ENCODE measurements around the gene GREM2. TPM values are rescaled to one million over a fixed set of nuclear protein-coding genes. Genes with fewer than 3 reads are reported as not detected.

GREM2 gene
- 1.0 and 4.2 TPM in 2 replicates for total RNA-seq (ENCODE audit: low replicate concordance)
- long read RNA-seq, partial matches to known transcripts = 0 of 2 reads
- long read RNA-seq, other reads (novel, unspliced or antisense) = 2 of 2 reads

DNA sequence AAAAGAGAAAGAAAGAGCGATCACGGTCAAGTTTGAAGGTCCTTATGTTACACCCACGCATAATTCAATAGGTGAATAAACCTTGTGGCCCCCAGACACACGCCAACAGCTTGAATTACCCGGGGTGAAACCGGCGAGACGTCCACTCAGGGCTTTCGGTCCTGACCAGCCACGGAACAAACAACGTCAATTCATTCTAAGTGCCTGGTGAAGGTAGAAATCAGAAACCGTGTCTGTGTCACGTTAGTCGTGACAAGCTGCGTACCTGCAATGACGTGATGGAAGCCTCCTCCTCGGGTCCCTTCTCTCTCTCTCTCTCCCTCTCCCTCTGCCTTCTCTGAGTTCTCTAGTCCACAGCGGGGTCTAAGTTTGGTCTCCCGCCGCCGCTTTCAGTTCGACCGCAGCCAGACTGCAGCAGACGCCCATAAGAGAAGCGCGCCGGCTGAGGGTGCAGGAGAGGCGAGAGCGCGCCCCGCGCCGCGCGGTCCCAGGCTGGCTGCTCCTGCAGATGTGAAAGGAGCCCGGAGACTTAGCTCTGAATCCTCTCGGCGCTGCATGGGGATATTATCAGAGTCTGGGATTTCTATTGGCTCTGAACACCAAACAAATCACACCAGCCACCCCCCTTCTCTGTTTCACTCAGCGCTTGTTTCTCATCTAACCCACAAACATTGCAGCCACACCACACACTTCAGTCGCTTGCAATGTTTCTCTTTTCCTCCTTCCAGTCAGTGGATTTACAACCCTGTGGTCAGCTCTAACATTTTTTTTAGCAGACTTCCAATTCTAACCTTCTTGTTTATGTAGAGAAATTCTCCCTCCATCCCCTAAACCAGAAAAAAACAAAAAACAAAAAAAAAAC lies at the start of gene GREM2:
TSS of gene GREM2 (minus strand) at position 537 of the 862 bp plus-strand sequence. CDS start 118,680 bp downstream, outside the sequence.
- Mint-ChIP-seq H3K4me3 (peak within 1 kb of the TSS; percentile 95), H3K36me3 (no peaks in the 10 kb centered on the region), H3K27me3 (peaks cover 71% of the 10 kb centered on the region), H3K4me1 (ENCODE audit: unreplicated experiment) (peaks cover 17% of the 10 kb centered on the region), H3K27ac (peak within 1 kb of the TSS; percentile 22), H3K9me3 (no peaks in the 10 kb centered on the region)
- peak; percentile 72 for DNase-seq (ENCODE audit: extremely low spot score, unreplicated experiment)
- TF ChIP-seq CTCF (conservative IDR thresholded peaks at IDR 0.05) = no peak

- Mint-ChIP-seq H3K36me3 (no peaks in the 10 kb centered on the region), H3K4me3 (no peak overlapping the region)
Measured at GRCh38 chr1:240658312-240658960, 46.5 kb upstream of the GREM2 start.

GRCh38 chr1:240656531-240656930 lies 44.6 kb upstream of the GREM2 start:
- H3K9me3 Mint-ChIP-seq = peaks cover 9% of the 10 kb centered on the region

More at GRCh38 chr1:240658312-240658960, 46.5 kb upstream of the GREM2 start:
- DNase-seq (ENCODE audit: extremely low spot score, unreplicated experiment) = no peak
- Mint-ChIP-seq H3K27ac (no peak overlapping the region), H3K27me3 (peaks cover 7% of the 10 kb centered on the region), H3K4me1 (ENCODE audit: unreplicated experiment) (no peaks in the 10 kb centered on the region), H3K9me3 (no peaks in the 10 kb centered on the region)
- TF ChIP-seq CTCF (conservative IDR thresholded peaks at IDR 0.05) = no peak

DNA sequence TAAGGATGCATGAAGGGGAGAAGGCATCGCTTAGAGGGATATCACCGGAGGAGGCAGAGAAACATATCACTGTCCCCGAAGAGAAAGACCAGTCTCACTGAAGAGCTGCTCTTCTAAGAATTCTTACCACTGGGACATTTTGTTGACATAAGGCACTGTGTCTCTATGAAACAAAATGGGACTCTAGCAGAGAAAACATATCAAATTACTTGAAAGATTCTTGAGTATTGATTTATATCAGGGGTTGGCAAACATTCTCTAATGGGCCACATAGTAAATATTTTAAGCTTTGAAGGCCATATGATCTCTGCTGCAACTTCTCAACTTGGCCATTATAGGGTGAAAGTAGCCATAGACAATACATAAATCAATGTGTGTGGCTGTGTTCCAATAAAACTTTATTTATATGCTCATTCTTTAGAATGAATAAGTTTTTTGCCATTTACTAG lies 41.0 kb upstream of the GREM2 start:
- no peak for TF ChIP-seq CTCF (conservative IDR thresholded peaks at IDR 0.05)
- Mint-ChIP-seq H3K9me3 (peaks cover 9% of the 10 kb centered on the region), H3K36me3 (no peaks in the 10 kb centered on the region), H3K4me3 (no peak overlapping the region), H3K4me1 (ENCODE audit: unreplicated experiment) (peaks cover 9% of the 10 kb centered on the region), H3K27ac (peak overlapping the region; percentile 44), H3K27me3 (no peaks in the 10 kb centered on the region)
- DNase-seq (ENCODE audit: extremely low spot score, unreplicated experiment) = no peak

More at GRCh38 chr1:240656531-240656930, 44.6 kb upstream of the GREM2 start:
- Mint-ChIP-seq H3K4me1 (ENCODE audit: unreplicated experiment) (peaks cover 9% of the 10 kb centered on the region), H3K36me3 (no peaks in the 10 kb centered on the region), H3K27ac (no peak overlapping the region), H3K4me3 (no peak overlapping the region), H3K27me3 (no peaks in the 10 kb centered on the region)
- no peak for DNase-seq (ENCODE audit: extremely low spot score, unreplicated experiment)
- no peak for TF ChIP-seq CTCF (conservative IDR thresholded peaks at IDR 0.05)

- peak overlapping the region; percentile 44 for H3K27ac Mint-ChIP-seq
- H3K9me3 Mint-ChIP-seq = peaks cover 9% of the 10 kb centered on the region
- no peaks in the 10 kb centered on the region for H3K27me3 Mint-ChIP-seq
- no peak for DNase-seq (ENCODE audit: extremely low spot score, unreplicated experiment)
- H3K4me1 Mint-ChIP-seq (ENCODE audit: unreplicated experiment) = peaks cover 9% of the 10 kb centered on the region
- H3K4me3 Mint-ChIP-seq = no peak overlapping the region
- no peak for TF ChIP-seq CTCF (conservative IDR thresholded peaks at IDR 0.05)
- H3K36me3 Mint-ChIP-seq = no peaks in the 10 kb centered on the region
Measured at GRCh38 chr1:240652549-240652948, 40.6 kb upstream of the GREM2 start.

Measured in type B pancreatic cell (in vitro differentiated cells).